Ectodermal cell (in vitro differentiated cells): ENCODE results near the gene AIF1L.

Experiments used
- H3K27ac ChIP-seq: 2 replicates; pipeline ENCODE4 v1.7.0; 2013; ENCODE audit warnings: mild to moderate bottlenecking, low read depth, low read length; ENCODE audit not compliant: insufficient read depth, poor library complexity, severe bottlenecking
- H3K27me3 ChIP-seq: 2 replicates; pipeline ENCODE4 v1.7.0; 2013; ENCODE audit warnings: mild to moderate bottlenecking, low read length; ENCODE audit not compliant: insufficient read depth, control insufficient read depth, poor library complexity, severe bottlenecking
- H3K36me3 ChIP-seq: one replicate; pipeline ENCODE4 v1.7.0; 2013; ENCODE audit warnings: low read length; ENCODE audit not compliant: control insufficient read depth, insufficient read depth
- H3K4me1 ChIP-seq: one replicate; pipeline ENCODE4 v1.7.0; 2013; ENCODE audit warnings: low read length; ENCODE audit not compliant: control insufficient read depth, insufficient read depth
- H3K4me3 ChIP-seq: 2 replicates; pipeline ENCODE4 v1.7.0; 2013; ENCODE audit warnings: low read depth, low read length, control low read depth; ENCODE audit not compliant: insufficient read depth
- H3K9me3 ChIP-seq: 2 replicates; pipeline ENCODE4 v1.7.0; 2013; ENCODE audit warnings: mild to moderate bottlenecking, low read length, moderate library complexity; ENCODE audit not compliant: control insufficient read depth
- WGBS, 2 experiments: methylation state at CpG; one replicate each; pipeline ENCODE4 v1.1.7; 2013; ENCODE audit warnings: missing lambda C conversion rate in 2 of 2; 5-methylcytosine and 5-hydroxymethylcytosine counted together

Gene AIF1L

GRCh38 chr9:131060900-131061630 lies 35.3 kb upstream of the AIF1L start:
- WGBS, 2 experiments = 84 to 86% methylated on average over 21 of the region's 21 CpGs
- no peaks in the 10 kb centered on the region for H3K4me1 ChIP-seq
- H3K9me3 ChIP-seq = no peaks in the 10 kb centered on the region
- no peaks in the 10 kb centered on the region for H3K36me3 ChIP-seq
- H3K4me3 ChIP-seq = no peak overlapping the region
- no peaks in the 10 kb centered on the region for H3K27me3 ChIP-seq
- H3K27ac ChIP-seq = no peak overlapping the region

DNA sequence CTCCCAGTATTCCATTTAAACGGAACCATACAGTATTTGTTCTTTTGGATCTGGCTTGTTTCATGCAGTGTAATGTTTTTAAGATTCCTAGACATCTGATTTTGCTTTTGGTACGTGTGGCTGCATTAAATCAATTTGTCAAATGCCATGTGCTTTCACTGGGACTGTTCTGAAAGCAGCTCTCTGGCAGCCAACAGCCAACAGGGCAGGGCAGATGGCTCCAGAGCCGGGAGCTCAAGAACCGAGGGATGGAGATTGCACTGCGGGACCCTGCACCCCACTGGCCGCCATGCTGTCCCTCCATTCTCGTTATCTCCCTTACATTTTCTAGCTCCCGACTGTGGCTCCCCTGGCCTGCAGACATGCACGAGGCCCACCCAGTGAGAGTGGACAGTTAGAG lies 33.4 kb upstream of the AIF1L start:
- no peaks in the 10 kb centered on the region for H3K27me3 ChIP-seq
- no peaks in the 10 kb centered on the region for H3K36me3 ChIP-seq
- no peaks in the 10 kb centered on the region for H3K4me1 ChIP-seq
- H3K27ac ChIP-seq = no peak overlapping the region
- no peaks in the 10 kb centered on the region for H3K9me3 ChIP-seq
- no peak overlapping the region for H3K4me3 ChIP-seq
- 90 to 93% methylated on average over 9 of the region's 9 CpGs for WGBS, 2 experiments

DNA sequence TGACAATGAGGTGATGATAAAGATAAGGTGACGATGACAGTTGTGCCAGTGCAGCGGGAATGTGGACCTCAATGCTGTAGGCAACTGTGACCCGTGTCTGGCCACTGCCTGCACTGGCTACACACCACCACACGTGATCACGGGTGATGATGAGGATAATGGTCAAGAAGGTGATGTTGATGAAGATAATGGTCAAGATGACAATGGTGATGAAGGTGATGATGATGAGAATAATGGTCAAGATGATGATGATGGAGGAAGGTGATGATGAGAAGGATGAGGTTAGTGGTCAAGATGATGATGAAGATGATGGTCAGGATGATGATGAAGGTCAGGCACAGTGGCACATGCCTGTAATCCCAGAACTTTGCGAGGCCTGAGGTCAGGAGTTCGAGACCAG lies 30.7 kb upstream of the AIF1L start:
- Histone ChIP-seq H3K27me3 (no peaks in the 10 kb centered on the region), H3K4me3 (no peak overlapping the region), H3K27ac (no peak overlapping the region), H3K4me1 (peaks cover 4% of the 10 kb centered on the region), H3K9me3 (no peaks in the 10 kb centered on the region), H3K36me3 (no peaks in the 10 kb centered on the region)
- 92 to 95% methylated on average over 7 of the region's 7 CpGs for WGBS, 2 experiments

- peaks cover 4% of the 10 kb centered on the region for H3K4me1 ChIP-seq
- H3K36me3 ChIP-seq = no peaks in the 10 kb centered on the region
- WGBS, 2 experiments = 80 to 82% methylated on average over 9 of the region's 9 CpGs
- H3K4me3 ChIP-seq = no peak overlapping the region
- H3K9me3 ChIP-seq = no peaks in the 10 kb centered on the region
- H3K27me3 ChIP-seq = no peaks in the 10 kb centered on the region
- H3K27ac ChIP-seq = no peak overlapping the region
Observed at GRCh38 chr9:131067625-131068024, 28.7 kb upstream of the AIF1L start.

DNA sequence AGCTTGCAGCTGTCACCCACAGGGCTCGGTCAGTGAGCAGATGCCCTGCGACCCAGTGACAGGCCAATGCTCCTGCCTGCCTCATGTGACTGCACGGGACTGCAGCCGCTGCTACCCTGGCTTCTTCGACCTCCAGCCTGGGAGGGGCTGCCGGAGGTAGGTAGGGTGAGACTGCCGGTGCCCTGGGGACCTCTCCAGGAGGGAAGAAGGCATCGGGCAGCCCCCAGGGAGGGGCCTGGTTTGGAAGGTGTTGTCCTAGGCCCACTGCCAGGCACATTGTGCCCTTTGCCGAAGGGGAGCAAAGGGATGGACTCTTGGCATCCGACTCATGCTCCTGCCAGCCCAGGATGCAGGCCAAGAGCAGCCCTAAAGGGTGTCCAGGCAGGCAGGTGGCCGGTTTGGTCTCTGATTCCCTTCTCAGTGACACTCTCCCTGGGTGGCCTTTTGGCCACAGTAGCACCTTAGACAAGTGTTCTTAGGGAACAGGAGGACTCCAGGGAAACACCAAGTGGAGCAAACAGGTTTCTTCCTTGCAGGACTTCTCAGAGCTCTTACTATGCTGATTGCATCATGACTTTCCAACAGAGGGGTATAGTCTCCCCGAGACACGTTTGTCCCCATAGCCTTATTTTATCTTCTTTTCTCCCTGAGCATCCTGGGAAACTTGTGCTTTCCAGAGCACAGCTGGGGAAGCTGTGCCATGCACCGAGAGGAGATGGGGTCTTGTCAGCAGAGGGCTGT lies 28.1 kb upstream of the AIF1L start:
- 85 to 86% methylated on average over 14 of the region's 14 CpGs for WGBS, 2 experiments
- Histone ChIP-seq H3K36me3 (no peaks in the 10 kb centered on the region), H3K4me3 (no peak overlapping the region), H3K4me1 (peaks cover 4% of the 10 kb centered on the region), H3K27me3 (no peaks in the 10 kb centered on the region), H3K27ac (no peak overlapping the region), H3K9me3 (no peaks in the 10 kb centered on the region)

DNA sequence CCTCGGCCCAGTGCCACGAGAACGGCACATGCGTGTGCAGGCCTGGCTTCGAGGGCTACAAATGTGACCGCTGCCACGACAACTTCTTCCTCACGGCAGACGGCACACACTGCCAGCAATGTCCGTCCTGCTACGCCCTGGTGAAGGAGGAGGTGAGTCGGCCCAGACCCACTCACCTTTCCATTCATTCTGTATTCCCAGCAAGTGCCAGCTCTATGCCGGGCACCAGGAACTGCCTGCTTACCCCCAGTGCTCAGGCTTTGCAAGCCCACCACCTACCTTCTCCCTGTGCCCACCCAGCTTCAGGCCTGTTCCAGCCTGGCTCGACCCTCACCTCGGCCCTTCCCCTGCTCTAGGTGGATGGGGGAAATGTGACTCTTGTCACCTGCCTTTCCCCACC lies 26.6 kb upstream of the AIF1L start:
- no peaks in the 10 kb centered on the region for H3K27me3 ChIP-seq
- WGBS, 2 experiments = 93% methylated on average over 15 of the region's 15 CpGs
- no peaks in the 10 kb centered on the region for H3K36me3 ChIP-seq

DNA sequence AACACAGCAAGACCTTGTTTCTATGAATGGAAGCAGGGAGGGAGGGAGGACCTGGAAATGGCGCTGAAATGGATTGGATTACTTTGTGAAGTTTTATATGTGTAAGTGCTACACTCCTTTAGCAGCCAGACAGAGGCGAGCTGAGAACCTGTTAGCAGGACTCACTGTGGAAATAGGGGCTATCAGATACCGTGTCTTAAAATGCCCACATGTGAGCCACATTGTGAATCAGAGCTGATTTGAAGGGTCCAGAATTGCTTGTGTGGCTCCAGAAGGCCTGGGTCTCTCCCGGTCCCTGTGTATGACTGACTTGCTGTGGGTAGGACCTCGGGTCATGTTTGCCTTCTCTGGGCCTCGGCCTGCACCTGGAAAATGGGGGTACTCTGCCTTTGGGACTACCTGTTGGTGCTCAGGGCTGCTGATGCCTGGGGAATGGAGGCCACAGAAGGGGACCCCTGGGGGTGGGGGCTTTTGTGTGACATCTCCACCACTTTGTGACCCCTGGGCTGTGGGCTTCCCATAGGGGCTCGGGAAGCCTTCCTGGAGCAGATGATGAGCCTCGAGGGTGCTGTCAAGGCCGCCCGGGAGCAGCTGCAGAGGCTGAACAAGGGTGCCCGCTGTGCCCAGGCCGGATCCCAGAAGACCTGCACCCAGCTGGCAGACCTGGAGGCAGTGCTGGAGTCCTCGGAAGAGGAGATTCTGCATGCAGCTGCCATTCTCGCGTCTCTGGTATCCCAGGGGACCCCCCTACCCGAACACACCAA lies 24.0 kb upstream of the AIF1L start:
- Histone ChIP-seq H3K9me3 (no peaks in the 10 kb centered on the region), H3K27me3 (no peaks in the 10 kb centered on the region), H3K4me1 (peaks cover 4% of the 10 kb centered on the region), H3K36me3 (no peaks in the 10 kb centered on the region), H3K4me3 (no peak overlapping the region), H3K27ac (no peak overlapping the region)
- 93 to 94% methylated on average over 16 of the region's 16 CpGs for WGBS, 2 experiments

More for the DNA sequence above, 26.6 kb upstream of the AIF1L start:
- Histone ChIP-seq H3K9me3 (no peaks in the 10 kb centered on the region), H3K4me1 (peaks cover 4% of the 10 kb centered on the region), H3K27ac (no peak overlapping the region), H3K4me3 (no peak overlapping the region)

DNA sequence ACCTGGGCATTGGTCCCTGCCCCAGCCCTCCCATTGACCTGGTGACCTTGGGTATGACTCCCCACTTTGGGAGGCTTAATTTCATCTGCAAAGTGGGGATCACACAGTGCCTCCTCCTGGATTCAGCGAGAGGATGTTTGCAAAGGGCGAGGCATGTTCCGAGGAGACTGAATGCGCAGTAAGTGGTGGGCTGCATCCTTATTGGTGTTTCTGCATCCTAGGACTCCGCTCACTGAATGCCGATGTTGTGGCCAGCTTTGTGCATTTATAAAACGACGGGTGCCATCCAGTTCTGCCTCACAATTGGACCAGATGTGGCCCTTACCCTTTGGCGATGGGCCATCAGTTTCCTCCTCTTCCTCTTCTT lies 23.5 kb upstream of the AIF1L start:
- peaks cover 4% of the 10 kb centered on the region for H3K4me1 ChIP-seq
- H3K36me3 ChIP-seq = no peaks in the 10 kb centered on the region
- H3K9me3 ChIP-seq = no peaks in the 10 kb centered on the region
- no peak overlapping the region for H3K4me3 ChIP-seq
- H3K27ac ChIP-seq = no peak overlapping the region
- no peaks in the 10 kb centered on the region for H3K27me3 ChIP-seq
- 94% methylated on average over 9 of the region's 9 CpGs for WGBS, 2 experiments

- no peaks in the 10 kb centered on the region for H3K27me3 ChIP-seq
- no peaks in the 10 kb centered on the region for H3K9me3 ChIP-seq
- H3K4me1 ChIP-seq = no peaks in the 10 kb centered on the region
- no peak overlapping the region for H3K27ac ChIP-seq
- WGBS, 2 experiments = 93 to 95% methylated on average over 15 of the region's 15 CpGs
- no peaks in the 10 kb centered on the region for H3K36me3 ChIP-seq
- H3K4me3 ChIP-seq = no peak overlapping the region
Observed at GRCh38 chr9:131076347-131077195, 19.8 kb upstream of the AIF1L start.
